Measurements from ENCODE around the gene KIAA0753.

DNA sequence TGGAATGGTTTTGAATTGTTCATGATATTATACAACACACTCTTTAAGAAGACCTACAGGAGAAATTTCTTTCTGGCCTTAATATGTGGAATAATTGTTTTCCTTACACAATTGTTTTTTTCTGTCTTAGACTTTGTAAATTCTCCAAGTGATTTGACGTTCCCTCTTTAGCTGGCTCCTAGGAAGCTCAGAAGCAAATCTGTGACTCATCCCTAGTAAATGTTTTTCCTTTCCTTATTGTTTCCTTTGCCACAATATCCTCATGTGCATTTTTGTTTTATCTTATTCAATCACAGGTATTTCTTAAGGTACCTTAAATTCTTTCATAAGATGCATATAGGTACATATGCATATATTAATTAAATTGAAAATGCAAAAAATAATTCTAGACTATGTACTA is 13.5 kb downstream of the KIAA0753 start:
- TF ChIP-seq, protein P1, sequence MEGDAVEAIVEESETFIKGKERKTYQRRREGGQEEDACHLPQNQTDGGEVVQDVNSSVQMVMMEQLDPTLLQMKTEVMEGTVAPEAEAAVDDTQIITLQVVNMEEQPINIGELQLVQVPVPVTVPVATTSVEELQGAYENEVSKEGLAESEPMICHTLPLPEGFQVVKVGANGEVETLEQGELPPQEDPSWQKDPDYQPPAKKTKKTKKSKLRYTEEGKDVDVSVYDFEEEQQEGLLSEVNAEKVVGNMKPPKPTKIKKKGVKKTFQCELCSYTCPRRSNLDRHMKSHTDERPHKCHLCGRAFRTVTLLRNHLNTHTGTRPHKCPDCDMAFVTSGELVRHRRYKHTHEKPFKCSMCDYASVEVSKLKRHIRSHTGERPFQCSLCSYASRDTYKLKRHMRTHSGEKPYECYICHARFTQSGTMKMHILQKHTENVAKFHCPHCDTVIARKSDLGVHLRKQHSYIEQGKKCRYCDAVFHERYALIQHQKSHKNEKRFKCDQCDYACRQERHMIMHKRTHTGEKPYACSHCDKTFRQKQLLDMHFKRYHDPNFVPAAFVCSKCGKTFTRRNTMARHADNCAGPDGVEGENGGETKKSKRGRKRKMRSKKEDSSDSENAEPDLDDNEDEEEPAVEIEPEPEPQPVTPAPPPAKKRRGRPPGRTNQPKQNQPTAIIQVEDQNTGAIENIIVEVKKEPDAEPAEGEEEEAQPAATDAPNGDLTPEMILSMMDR (IDR thresholded peaks at IDR 0.05): no peak
- TF ChIP-seq POLR2AphosphoS5 (IDR thresholded peaks at IDR 0.05) (no peak), EP300 (IDR thresholded peaks at IDR 0.05) (no peak), POLR2A (IDR thresholded peaks at IDR 0.05) (no peak)

Measured in gastroesophageal sphincter (tissue), 3 donors.